D721Med (cell line): ENCODE results near the gene PSEN1.

Experiments used
- DNase-seq: peaks from one replicate; pipeline ENCODE4 v3.0.0; 2011; ENCODE audit warnings: low spot score; ENCODE audit not compliant: insufficient read length
- FAIRE-seq: peaks from 2 replicates; lab custom pipeline; 2011; peaks lifted over from hg19 to GRCh38; lab: Jason Lieb, UNC
- CTCF ChIP-seq: IDR thresholded peaks from 2 replicates; pipeline ENCODE4 v1.5.1; 2012; ENCODE audit warnings: mild to moderate bottlenecking, control low read depth; ENCODE audit not compliant: insufficient read depth; ENCODE audit errors: missing control alignments

PSEN1 gene

GRCh38 chr14:73252491-73253322, 116.4 kb downstream of the PSEN1 start:
- no peak for FAIRE-seq
- no peak for DNase-seq
- no peak for TF ChIP-seq CTCF

- DNase-seq (no peak), FAIRE-seq (no peak)
- no peak for TF ChIP-seq CTCF
These were observed 117.0 kb downstream of the PSEN1 start for GRCh38 chr14:73253323-73253610.

- no peak for TF ChIP-seq CTCF
- no peak for DNase-seq
- FAIRE-seq, result no peak
These were observed 117.4 kb downstream of the PSEN1 start for GRCh38 chr14:73253721-73254120.

GRCh38 chr14:73254247-73255004, 118.1 kb downstream of the PSEN1 start:
- no peak for FAIRE-seq
- no peak for TF ChIP-seq CTCF
- no peak for DNase-seq

- no peak for TF ChIP-seq CTCF
- DNase-seq (no peak), FAIRE-seq (no peak)
These were observed 118.7 kb downstream of the PSEN1 start for GRCh38 chr14:73255005-73255400.

- no peak for TF ChIP-seq CTCF
- DNase-seq (no peak), FAIRE-seq (no peak)
These were observed 119.5 kb downstream of the PSEN1 start for GRCh38 chr14:73255693-73256225.
